Rectal smooth muscle tissue (tissue), 1 donor: Measurements from ENCODE around the gene RPAP2.

ENCODE experiments used
- H3K27ac ChIP-seq: one replicate; pipeline ENCODE4 v1.7.0; 2013; ENCODE audit warnings: low read depth, low read length, inconsistent platforms
- H3K27me3 ChIP-seq: one replicate; pipeline ENCODE4 v1.7.0; 2013; ENCODE audit warnings: low read length; ENCODE audit not compliant: control insufficient read depth, insufficient read depth
- H3K36me3 ChIP-seq: one replicate; pipeline ENCODE4 v1.7.0; 2013; ENCODE audit warnings: low read length; ENCODE audit not compliant: control insufficient read depth, insufficient read depth
- H3K4me1 ChIP-seq: one replicate; pipeline ENCODE4 v1.7.0; 2013; ENCODE audit warnings: low read length; ENCODE audit not compliant: control insufficient read depth, insufficient read depth
- H3K4me3 ChIP-seq: one replicate; pipeline ENCODE4 v1.7.0; 2013; ENCODE audit warnings: low read length
- H3K9ac ChIP-seq: one replicate; pipeline ENCODE4 v1.7.0; 2013; ENCODE audit warnings: low read length

Gene RPAP2

GRCh38 chr1:92444351-92444750 is 145.5 kb downstream of the RPAP2 start:
- H3K4me3 ChIP-seq, result no peak overlapping the region
- H3K27ac ChIP-seq, result no peak overlapping the region
- H3K4me1 ChIP-seq, result no peaks in the 10 kb centered on the region

GRCh38 chr1:92445865-92446264 is 147.0 kb downstream of the RPAP2 start:
- H3K27ac ChIP-seq, result no peak overlapping the region

More at GRCh38 chr1:92444351-92444750, 145.5 kb downstream of the RPAP2 start:
- Histone ChIP-seq H3K36me3 (no peaks in the 10 kb centered on the region), H3K27me3 (no peaks in the 10 kb centered on the region), H3K9ac (no peak overlapping the region)

GRCh38 chr1:92446546-92446945 is 147.7 kb downstream of the RPAP2 start:
- no peaks in the 10 kb centered on the region for H3K27me3 ChIP-seq
- no peak overlapping the region for H3K4me3 ChIP-seq
- H3K36me3 ChIP-seq, result no peaks in the 10 kb centered on the region
- H3K4me1 ChIP-seq, result no peaks in the 10 kb centered on the region
- H3K9ac ChIP-seq, result no peak overlapping the region
- H3K27ac ChIP-seq, result no peak overlapping the region

More at GRCh38 chr1:92445865-92446264, 147.0 kb downstream of the RPAP2 start:
- no peaks in the 10 kb centered on the region for H3K36me3 ChIP-seq
- no peak overlapping the region for H3K4me3 ChIP-seq
- no peak overlapping the region for H3K9ac ChIP-seq
- H3K27me3 ChIP-seq, result no peaks in the 10 kb centered on the region
- no peaks in the 10 kb centered on the region for H3K4me1 ChIP-seq

- Histone ChIP-seq H3K27me3 (no peaks in the 10 kb centered on the region), H3K36me3 (no peaks in the 10 kb centered on the region), H3K27ac (no peak overlapping the region), H3K9ac (no peak overlapping the region), H3K4me1 (no peaks in the 10 kb centered on the region), H3K4me3 (no peak overlapping the region)
Measured at GRCh38 chr1:92447033-92447681, 148.3 kb downstream of the RPAP2 start.

GRCh38 chr1:92447976-92448375 is 149.1 kb downstream of the RPAP2 start:
- no peaks in the 10 kb centered on the region for H3K27me3 ChIP-seq
- H3K27ac ChIP-seq, result no peak overlapping the region
- H3K4me3 ChIP-seq, result no peak overlapping the region
- H3K36me3 ChIP-seq, result no peaks in the 10 kb centered on the region
- H3K4me1 ChIP-seq, result no peaks in the 10 kb centered on the region
- H3K9ac ChIP-seq, result no peak overlapping the region
